Natural killer cell (primary cell): Measurements from ENCODE around the gene CCDC9B. TPM values are rescaled to one million over a fixed set of nuclear protein-coding genes. Genes with fewer than 3 reads are reported as not detected.

Experiments used
- ATAC-seq, 3 donors: fragments of 150-1000 bp in 2 of 3; fragments of 200-7000 bp in 1 of 3; cut with Tn5 transposase; 1 replicate in 1 of 3; 2 replicates in 2 of 3; pipeline ENCODE4 v1.10.0; 2021; ENCODE audit warnings: mild to moderate bottlenecking in 2 of 3, moderate library complexity in 2 of 3
- DNase-seq, 2 donors: peaks; one replicate each; pipeline versions ENCODE4 v3.0.0 to v3.0.0-alpha.2; 2013 to 2021; ENCODE audit warnings: mixed read lengths in 1 of 2
- H3K27ac ChIP-seq: one replicate; pipeline ENCODE4 v1.5.1; 2013; ENCODE audit warnings: mild to moderate bottlenecking, low read length
- H3K27me3 ChIP-seq: one replicate; pipeline ENCODE4 v1.6.1; 2013; ENCODE audit warnings: low read length; ENCODE audit not compliant: control insufficient read depth, insufficient read depth
- H3K36me3 ChIP-seq: one replicate; pipeline ENCODE4 v1.6.1; 2013; ENCODE audit warnings: low read length; ENCODE audit not compliant: control insufficient read depth, insufficient read depth
- H3K4me1 ChIP-seq: one replicate; pipeline ENCODE4 v1.6.1; 2013; ENCODE audit warnings: low read length; ENCODE audit not compliant: control insufficient read depth, insufficient read depth
- H3K4me3 ChIP-seq: one replicate; pipeline ENCODE4 v1.5.1; 2013; ENCODE audit warnings: low read length
- H3K9me3 ChIP-seq: one replicate; pipeline ENCODE4 v1.6.1; 2013; ENCODE audit warnings: low read length; ENCODE audit not compliant: control insufficient read depth, insufficient read depth
- H3K27ac Mint-ChIP-seq, 2 donors: one replicate each; pipeline ENCODE4 v1.8.0; 2022; ENCODE audit warnings: mild to moderate bottlenecking in 2 of 2, mixed read lengths in 2 of 2, moderate library complexity in 1 of 2
- H3K27me3 Mint-ChIP-seq, 2 donors: one replicate each; pipeline ENCODE4 v1.8.0; 2022; ENCODE audit warnings: low read depth in 2 of 2, mixed read lengths in 2 of 2
- H3K36me3 Mint-ChIP-seq: one replicate; pipeline ENCODE4 v1.8.0; 2022; ENCODE audit warnings: mixed read lengths
- H3K4me1 Mint-ChIP-seq, 2 donors: one replicate each; pipeline ENCODE4 v1.8.0; 2022; ENCODE audit warnings: mixed read lengths in 2 of 2
- H3K4me3 Mint-ChIP-seq: one replicate; pipeline ENCODE4 v1.8.0; 2022; ENCODE audit warnings: mild to moderate bottlenecking, moderate library complexity, mixed read lengths
- H3K9me3 Mint-ChIP-seq, 2 donors: one replicate each; pipeline ENCODE4 v1.8.0; 2022; ENCODE audit warnings: mixed read lengths in 2 of 2
- CTCF ChIP-seq: fragments of 200-600 bp; IDR thresholded peaks from one replicate; pipeline ENCODE4 v1.8.0; 2022; ENCODE audit warnings: antibody characterized with exemption
- WGBS: methylation state at CpG from one replicate; pipeline ENCODE4 v1.1.7; 2013; ENCODE audit warnings: missing lambda C conversion rate; ENCODE audit not compliant: insufficient coverage; 5-methylcytosine and 5-hydroxymethylcytosine counted together
- intact Hi-C: fragments of 100-400 bp; cut with micrococcal nuclease; formaldehyde crosslinking; loops from one replicate; pipeline ENCODE4 v1.14.2; 2022
- total RNA-seq, 4 donors: library from RNA; stranded (reverse); fragments of 120-200 nt in 1 of 4; gene quantifications; one replicate each; pipeline versions ENCODE4 v1.2.3 to v1.2.4, GENCODE V29; 2013 to 2022

CCDC9B gene
- total RNA-seq, 3 donors from 2014 or later (not counting 1 experiment from before 2014, with no cell fraction given): 4.4 to 5.3 (median 4.7) TPM

GRCh38 chr15:40380636-40381035 is 39.9 kb upstream of the CCDC9B start:
- WGBS: 95% methylated on average over 10 of the region's 10 CpGs
- no peaks in the 10 kb centered on the region for H3K27me3 ChIP-seq
- H3K27ac Mint-ChIP-seq: no peak overlapping the region
- peaks cover 0 to 5% of the 10 kb centered on the region in 2 donors for H3K27me3 Mint-ChIP-seq
- H3K9me3 ChIP-seq: no peaks in the 10 kb centered on the region
- no peaks in the 10 kb centered on the region for H3K36me3 ChIP-seq
- H3K9me3 Mint-ChIP-seq: no peaks in the 10 kb centered on the region
- no peak for TF ChIP-seq CTCF
- peaks cover 14% of the 10 kb centered on the region in 2 donors for H3K4me1 Mint-ChIP-seq
- no peak overlapping the region for H3K27ac ChIP-seq
- H3K36me3 Mint-ChIP-seq: no peaks in the 10 kb centered on the region
- intact Hi-C loops: no loop called here
- H3K4me1 ChIP-seq: peaks cover 10% of the 10 kb centered on the region
- no peak for ATAC-seq
- no peak for DNase-seq
- no peak overlapping the region for H3K4me3 ChIP-seq
- no peak overlapping the region for H3K4me3 Mint-ChIP-seq

DNA sequence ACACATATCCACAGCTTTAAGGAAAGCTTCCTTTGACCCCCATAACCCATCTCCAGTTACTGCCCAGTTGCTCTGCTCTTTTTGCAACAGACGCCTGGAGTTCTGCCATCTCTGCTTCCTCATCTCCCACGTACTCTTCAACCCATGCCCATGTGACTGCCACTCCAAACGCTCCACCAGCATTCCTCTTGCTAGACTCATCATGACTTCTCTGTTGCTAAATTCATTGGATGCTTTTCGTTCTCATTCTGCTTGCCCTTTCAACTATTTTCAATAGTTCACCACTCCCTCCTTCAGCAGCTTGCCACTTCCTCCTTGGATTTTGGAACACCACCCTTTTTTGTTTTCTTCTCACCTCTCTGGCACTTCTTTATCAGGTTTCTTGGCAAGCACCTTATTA is 39.1 kb upstream of the CCDC9B start:
- WGBS: 43% methylated on average over 4 of the region's 4 CpGs
- H3K27ac Mint-ChIP-seq: no peak overlapping the region

DNA sequence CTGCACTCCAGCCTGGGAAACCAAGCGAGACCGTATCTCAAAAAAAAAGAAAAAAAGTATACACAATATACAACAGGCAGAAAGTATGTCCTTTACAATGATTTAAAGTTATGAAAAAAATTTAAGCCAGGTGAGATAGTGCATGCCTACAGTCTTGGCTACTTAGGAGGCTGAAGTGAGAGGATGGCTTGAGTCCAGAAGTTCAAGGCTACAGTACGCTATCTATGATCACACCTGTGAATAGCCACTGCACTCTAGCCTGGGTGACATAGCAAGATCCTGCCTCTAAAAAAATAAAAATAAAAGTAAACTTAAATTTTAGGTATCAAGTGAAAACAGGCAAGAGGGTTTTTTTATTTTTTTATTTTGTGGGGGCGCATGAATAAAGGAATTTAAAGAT is 38.6 kb upstream of the CCDC9B start:
- intact Hi-C loops: no loop called here

More for the DNA sequence above, 39.1 kb upstream of the CCDC9B start:
- Mint-ChIP-seq H3K9me3 (no peaks in the 10 kb centered on the region), H3K36me3 (no peaks in the 10 kb centered on the region), H3K4me3 (no peak overlapping the region), H3K27me3 (peaks cover 0 to 5% of the 10 kb centered on the region in 2 donors), H3K4me1 (peaks cover 14% of the 10 kb centered on the region in 2 donors)
- intact Hi-C loops: no loop called here
- no peak overlapping the region for H3K4me3 ChIP-seq
- H3K27ac ChIP-seq: no peak overlapping the region
- no peaks in the 10 kb centered on the region for H3K36me3 ChIP-seq
- ATAC-seq: no peak
- no peak for DNase-seq
- no peaks in the 10 kb centered on the region for H3K9me3 ChIP-seq
- H3K4me1 ChIP-seq: peaks cover 10% of the 10 kb centered on the region
- H3K27me3 ChIP-seq: no peaks in the 10 kb centered on the region
- no peak for TF ChIP-seq CTCF

More for the DNA sequence above, 38.6 kb upstream of the CCDC9B start:
- ATAC-seq (no peak), DNase-seq (no peak)
- WGBS: 96% methylated on average over 2 of the region's 4 CpGs
- no peak overlapping the region for H3K4me3 Mint-ChIP-seq
- no peaks in the 10 kb centered on the region for H3K9me3 Mint-ChIP-seq
- Histone ChIP-seq H3K36me3 (no peaks in the 10 kb centered on the region), H3K4me3 (no peak overlapping the region), H3K27me3 (no peaks in the 10 kb centered on the region), H3K27ac (no peak overlapping the region), H3K4me1 (peaks cover 10% of the 10 kb centered on the region), H3K9me3 (no peaks in the 10 kb centered on the region)
- H3K36me3 Mint-ChIP-seq: no peaks in the 10 kb centered on the region
- H3K27me3 Mint-ChIP-seq: peaks cover 0 to 5% of the 10 kb centered on the region in 2 donors
- TF ChIP-seq CTCF: no peak
- no peak overlapping the region for H3K27ac Mint-ChIP-seq
- H3K4me1 Mint-ChIP-seq: peaks cover 14% of the 10 kb centered on the region in 2 donors
